PFSK-1 (cell line): Measurements from ENCODE around the gene LITAF.

ENCODE experiments used
- FOXP2 ChIP-seq: optimal IDR thresholded peaks from 2 replicates; pipeline ENCODE3; 2011; ENCODE audit warnings: borderline replicate concordance, control low read depth, inconsistent platforms; ENCODE audit not compliant: insufficient read depth; ENCODE audit errors: extremely low read length, extremely low read depth
- POLR2AphosphoS5 ChIP-seq: IDR thresholded peaks from 2 replicates; pipeline ENCODE4 v1.6.1; 2012; ENCODE audit warnings: low read depth, mild to moderate bottlenecking, control low read depth, low read length, moderate library complexity
- REST ChIP-seq, 2 experiments: IDR thresholded peaks; 2 replicates each; pipeline versions ENCODE4 v1.6.1 to v1.8.0; 2011 to 2012; ENCODE audit warnings: low read depth in 2 of 2, low read length in 2 of 2, control low read depth in 1 of 2, inconsistent platforms in 1 of 2, mild to moderate bottlenecking in 1 of 2, moderate library complexity in 1 of 2; ENCODE audit not compliant: insufficient read depth in 1 of 2
- SIN3A ChIP-seq: IDR thresholded peaks from 2 replicates; pipeline ENCODE4 v1.6.1; 2012; ENCODE audit warnings: mild to moderate bottlenecking, low read length, moderate library complexity, borderline replicate concordance; ENCODE audit not compliant: insufficient read depth
- TAF1 ChIP-seq: IDR thresholded peaks from 2 replicates; pipeline ENCODE4 v1.6.1; 2012; ENCODE audit warnings: low read length, control low read depth, borderline replicate concordance; ENCODE audit not compliant: insufficient read depth

The LITAF gene

DNA sequence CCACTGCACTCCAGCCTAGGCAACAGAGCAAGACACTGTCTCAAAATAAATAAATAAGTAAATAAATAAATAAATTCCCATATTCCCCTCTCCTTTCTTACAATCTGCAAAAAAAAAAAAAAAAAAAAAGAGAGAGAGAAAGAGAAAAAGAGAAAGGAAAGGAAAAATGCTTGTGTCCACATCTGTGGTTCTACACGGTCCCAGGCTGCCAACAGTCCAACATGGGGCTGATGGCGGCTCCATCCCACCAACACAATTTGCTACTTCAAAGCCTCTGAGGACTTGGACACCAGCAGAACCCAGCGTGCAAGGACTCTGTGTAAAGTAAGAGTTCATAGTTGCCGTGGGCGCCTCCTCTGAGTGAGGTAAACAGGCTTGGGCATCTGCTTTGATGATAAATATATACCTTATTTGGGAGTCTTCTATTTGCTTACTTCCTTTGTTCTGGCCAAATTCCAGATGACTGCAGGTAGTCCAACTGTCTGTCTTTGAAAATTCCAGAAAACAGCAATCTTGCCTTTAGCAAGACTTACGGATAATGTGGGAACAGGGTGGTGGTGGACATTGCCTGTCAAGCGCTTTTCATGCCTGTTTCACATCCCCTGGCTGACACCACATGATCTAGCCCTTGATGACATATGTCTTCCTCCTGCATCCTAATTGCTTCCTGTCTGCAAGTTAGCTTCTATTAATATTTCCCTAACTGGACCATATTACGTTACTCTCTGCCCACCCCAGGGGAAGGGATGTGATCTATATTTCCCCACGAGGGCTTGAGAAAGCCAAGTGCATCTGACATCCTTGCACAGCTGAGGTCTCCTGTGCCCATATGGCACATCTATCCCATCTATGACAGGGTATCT is 10.1 kb downstream of the LITAF start:
- TF ChIP-seq REST (IDR thresholded peaks at IDR 0.05; ENCODE audit: insufficient read depth in 1 of 2, low read depth in 2 of 2, low read length in 2 of 2) (no peak), TAF1 (no peak), POLR2AphosphoS5 (no peak), FOXP2 (no peak), SIN3A (no peak)

GRCh38 chr16:11575223-11575589 is 11.5 kb downstream of the LITAF start:
- TF ChIP-seq FOXP2, result no peak
- no peak for TF ChIP-seq SIN3A
- TF ChIP-seq REST (IDR thresholded peaks at IDR 0.05; ENCODE audit: insufficient read depth in 1 of 2, low read depth in 2 of 2, low read length in 2 of 2), result no peak
- TF ChIP-seq POLR2AphosphoS5, result no peak
- no peak for TF ChIP-seq TAF1

- TF ChIP-seq TAF1 (no peak), REST (IDR thresholded peaks at IDR 0.05; ENCODE audit: insufficient read depth in 1 of 2, low read depth in 2 of 2, low read length in 2 of 2) (no peak)
These were observed 14.3 kb downstream of the LITAF start for GRCh38 chr16:11572301-11572995.

GRCh38 chr16:11571549-11571948 is 15.2 kb downstream of the LITAF start:
- TF ChIP-seq FOXP2 (no peak), TAF1 (no peak), POLR2AphosphoS5 (no peak), REST (IDR thresholded peaks at IDR 0.05; ENCODE audit: insufficient read depth in 1 of 2, low read depth in 2 of 2, low read length in 2 of 2) (no peak), SIN3A (no peak)
